HG02678 (cell line): Measurements from ENCODE around the gene CLEC3B.
"Not testable (repeated sequence)": the region's sequence is repeated elsewhere in the genome, so short reads cannot be mapped to it uniquely, and the experiment has no call there.

Source experiments
- ATAC-seq: cut with Tn5 transposase; IDR thresholded peaks from one replicate; pipeline ENCODE4 v1.9.1; 2021; ENCODE audit warnings: mild to moderate bottlenecking, moderate library complexity; ENCODE audit not compliant: unreplicated experiment

The CLEC3B gene

GRCh38 chr3:45064512-45065372 lies 38.6 kb downstream of the CLEC3B start:
- ATAC-seq: no peak

GRCh38 chr3:45065373-45065720 lies 39.2 kb downstream of the CLEC3B start:
- no peak for ATAC-seq

DNA sequence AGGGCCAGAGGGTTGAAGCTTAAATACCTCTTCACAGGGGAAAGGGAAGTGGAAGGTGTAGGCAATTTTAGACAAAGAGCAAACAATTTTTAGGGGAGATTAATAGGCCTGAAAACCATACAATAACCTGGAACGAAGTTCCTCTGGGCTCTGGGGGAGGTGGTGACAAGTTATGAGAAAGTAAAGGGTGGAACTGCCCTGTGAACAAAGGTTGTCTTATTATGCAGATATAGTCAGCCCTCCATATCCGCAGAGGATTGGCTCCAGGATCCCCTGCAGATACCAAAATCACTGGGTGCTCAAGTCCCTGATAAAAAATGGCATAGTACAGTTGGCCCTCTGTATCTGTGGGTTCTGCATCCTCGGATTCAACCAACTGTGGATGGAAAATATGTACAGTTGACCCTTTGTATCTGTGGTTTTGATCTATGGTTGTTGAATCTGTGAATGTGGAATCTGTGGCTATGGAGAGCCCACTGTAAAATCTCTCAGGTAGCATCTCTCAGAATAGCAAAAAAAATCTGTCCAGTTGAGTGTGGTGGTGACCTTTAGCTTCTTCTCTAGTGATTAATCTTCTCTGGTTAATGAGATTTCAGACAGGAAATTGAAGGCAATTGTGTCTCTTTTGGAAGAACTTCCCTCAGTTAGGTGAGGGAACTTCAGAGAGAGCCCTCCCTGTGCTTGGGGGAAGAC lies 40.2 kb downstream of the CLEC3B start:
- no peak for ATAC-seq

- ATAC-seq: no peak
These were observed 41.4 kb downstream of the CLEC3B start for GRCh38 chr3:45067486-45067885.

DNA sequence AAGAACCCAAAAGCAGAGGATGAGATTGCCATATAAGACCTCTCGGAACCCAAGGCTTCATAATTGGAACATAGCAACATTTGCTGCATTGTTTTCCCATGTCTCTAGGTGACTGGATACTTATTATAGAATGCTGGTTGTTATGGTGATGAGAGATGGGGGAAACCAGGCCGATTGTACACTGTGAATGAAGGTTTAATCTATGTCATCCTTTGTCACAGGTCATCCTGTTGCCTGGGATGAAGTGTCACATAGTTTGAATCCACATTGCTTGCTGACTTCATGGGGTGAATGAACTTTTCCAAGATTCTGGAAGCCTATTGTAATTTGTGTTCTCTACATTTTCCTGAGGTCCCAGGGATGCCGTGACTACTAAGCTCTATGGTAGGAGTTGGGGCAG lies 41.8 kb downstream of the CLEC3B start:
- ATAC-seq: no peak

GRCh38 chr3:45071075-45071474 lies 45.0 kb downstream of the CLEC3B start:
- ATAC-seq: no peak

DNA sequence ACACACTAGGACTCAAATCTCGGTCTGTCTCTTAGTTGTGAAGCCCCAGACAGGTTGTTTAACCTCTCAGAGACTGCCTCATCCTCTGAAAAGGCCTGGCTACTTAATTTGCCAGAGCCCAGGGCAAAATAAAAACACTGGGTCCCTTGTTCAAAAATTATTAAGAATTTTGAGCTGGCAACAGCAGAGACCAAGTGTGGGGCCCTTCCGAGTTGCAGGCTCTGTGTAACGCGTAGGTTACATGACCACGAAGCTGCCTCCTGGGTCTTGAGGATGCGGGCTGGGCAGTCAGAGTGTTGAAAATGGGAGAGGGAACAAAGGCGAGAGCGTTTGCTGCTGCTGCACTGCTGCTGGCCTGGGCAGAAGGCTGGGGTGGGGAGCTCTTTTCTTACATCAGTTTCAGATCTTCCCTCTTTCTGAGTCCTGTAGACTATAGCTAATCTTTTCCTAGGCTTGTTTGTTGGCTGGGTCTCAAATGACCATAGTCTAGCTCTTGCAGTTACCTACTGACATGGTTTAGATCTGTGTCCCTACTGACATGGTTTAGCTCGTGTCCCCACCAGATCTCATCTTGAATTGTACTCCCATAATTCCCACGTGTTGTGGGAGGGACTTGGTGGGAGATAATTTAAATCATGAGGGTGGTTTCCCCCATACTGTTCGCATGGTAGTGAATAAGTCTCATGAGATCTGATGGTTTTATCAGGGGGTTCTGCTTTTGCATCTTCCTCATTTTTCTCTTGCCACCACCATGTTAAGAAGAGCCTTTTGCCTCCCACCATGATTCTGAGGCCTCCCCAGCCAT lies 49.9 kb downstream of the CLEC3B start:
- ATAC-seq: no peak

GRCh38 chr3:45078256-45078655 lies 52.2 kb downstream of the CLEC3B start:
- not testable (repeated sequence) for ATAC-seq

GRCh38 chr3:45078910-45079522 lies 52.9 kb downstream of the CLEC3B start:
- no peak for ATAC-seq

- no peak for ATAC-seq
These were observed 53.6 kb downstream of the CLEC3B start for GRCh38 chr3:45079715-45080114.

DNA sequence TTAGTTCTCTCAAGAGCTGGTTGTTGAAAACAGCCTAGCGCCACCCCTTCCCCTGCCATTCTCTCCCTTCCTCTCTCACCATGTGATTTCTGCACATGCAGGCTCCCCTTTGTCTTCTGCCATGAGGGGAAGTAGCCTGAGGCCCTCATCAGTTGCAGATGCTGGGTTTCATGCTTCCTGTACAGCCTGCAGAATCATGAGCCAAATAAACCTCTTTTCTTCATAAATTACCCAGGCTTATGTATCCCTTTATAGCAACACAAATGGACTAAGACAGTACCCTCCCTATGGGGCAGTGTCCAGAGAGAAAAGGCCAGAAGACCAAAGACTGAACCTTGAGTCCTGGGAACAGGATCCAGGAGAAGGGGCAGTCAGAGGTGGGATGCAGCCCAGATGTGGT lies 54.7 kb downstream of the CLEC3B start:
- no peak for ATAC-seq

- ATAC-seq: no peak
These were observed 55.5 kb downstream of the CLEC3B start for GRCh38 chr3:45081506-45082141.

DNA sequence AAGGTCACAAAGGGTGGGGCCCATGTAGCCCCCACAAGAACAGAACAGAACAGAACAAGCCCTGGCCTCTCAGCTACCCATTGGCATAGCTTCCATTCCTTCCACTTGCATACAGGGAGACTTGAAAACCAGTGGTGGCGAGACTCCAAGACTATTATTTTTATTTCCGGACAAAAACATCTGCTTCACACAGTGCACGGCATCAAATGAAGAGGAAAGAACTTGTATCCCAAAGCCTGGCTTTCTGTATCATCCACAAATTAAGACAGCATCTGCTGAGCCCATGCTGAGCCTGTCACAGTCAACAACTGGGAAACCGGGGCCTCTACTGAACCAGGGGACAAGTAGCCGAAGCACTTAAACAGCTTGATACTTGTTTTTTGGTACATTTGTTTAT lies 56.0 kb downstream of the CLEC3B start:
- ATAC-seq: no peak

- ATAC-seq: no peak
These were observed 56.9 kb downstream of the CLEC3B start for GRCh38 chr3:45083023-45083422.

DNA sequence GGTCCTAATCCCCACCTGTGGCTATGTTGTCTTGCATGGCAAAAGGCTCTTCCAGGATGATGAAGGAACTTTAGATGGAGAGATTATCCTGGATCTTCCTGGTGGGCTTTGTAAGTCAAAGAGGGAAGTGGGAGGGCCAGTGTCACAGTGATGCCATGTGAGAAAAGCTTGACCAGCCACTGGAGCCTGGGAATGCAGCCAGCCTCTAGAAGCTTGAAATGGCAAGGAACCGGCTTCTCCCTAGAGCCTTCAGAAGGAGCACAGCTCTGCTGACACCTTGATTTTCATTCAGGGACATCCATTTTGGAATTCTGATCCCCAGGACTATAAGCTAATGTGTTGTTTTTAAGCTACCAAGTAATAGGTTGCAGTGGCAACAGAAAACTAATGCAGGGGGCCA lies 58.3 kb downstream of the CLEC3B start:
- ATAC-seq: no peak

GRCh38 chr3:45084820-45085816 lies 59.0 kb downstream of the CLEC3B start:
- no peak for ATAC-seq
